Lower leg skin (tissue), 4 donors: Measurements from ENCODE around the gene NTHL1. TPM values are rescaled to one million over a fixed set of nuclear protein-coding genes. Genes with fewer than 3 reads are reported as not detected.
A peak's percentile ranks its signal among the peaks of the same experiment; 100 is the strongest.

Experiments
- DNase-seq, 2 donors: peaks; one replicate each; pipeline ENCODE4 v3.0.0-alpha.2; 2019; ENCODE audit warnings: low spot score in 2 of 2
- H3K4me3 ChIP-seq: fragments of 200-600 bp; sonication (generic); 2 replicates; pipeline ENCODE4 v1.5.1; 2017; ENCODE audit warnings: mild to moderate bottlenecking, low read depth; ENCODE audit not compliant: poor library complexity, severe bottlenecking
- POLR2A ChIP-seq, 2 donors: fragments of 450-650 bp; IDR thresholded peaks; one replicate each; pipeline ENCODE4 v1.6.1; 2016 to 2017; ENCODE audit warnings: antibody characterized with exemption in 2 of 2, mild to moderate bottlenecking in 1 of 2, moderate library complexity in 1 of 2
- WGBS, 2 donors: methylation state at CpG; one replicate each; pipeline ENCODE4 v1.1.5; 2018; 5-methylcytosine and 5-hydroxymethylcytosine counted together
- intact Hi-C: fragments of 100-400 bp; cut with DNase I; formaldehyde crosslinking; loops from one replicate; pipeline ENCODE4 v1.15.0; 2023; ENCODE audit warnings: low total_unique reads
- total RNA-seq, 4 donors: library from RNA; depleted of rRNA; stranded (reverse); fragments of >200 nt; gene quantifications; one replicate each; pipeline ENCODE4 v1.1.0, GENCODE V29; 2016
- TF ChIP-seq, protein P1 (sequence below), 3 donors: fragments of 450-650 bp; IDR thresholded peaks; one replicate each; pipeline ENCODE4 v1.5.1; 2016; ENCODE audit warnings: antibody characterized with exemption in 3 of 3, mild to moderate bottlenecking in 3 of 3, moderate library complexity in 2 of 3

The NTHL1 gene
- total RNA-seq, 4 donors from 2014 or later, result 5.8 to 29.9 (median 21.5) TPM

DNA sequence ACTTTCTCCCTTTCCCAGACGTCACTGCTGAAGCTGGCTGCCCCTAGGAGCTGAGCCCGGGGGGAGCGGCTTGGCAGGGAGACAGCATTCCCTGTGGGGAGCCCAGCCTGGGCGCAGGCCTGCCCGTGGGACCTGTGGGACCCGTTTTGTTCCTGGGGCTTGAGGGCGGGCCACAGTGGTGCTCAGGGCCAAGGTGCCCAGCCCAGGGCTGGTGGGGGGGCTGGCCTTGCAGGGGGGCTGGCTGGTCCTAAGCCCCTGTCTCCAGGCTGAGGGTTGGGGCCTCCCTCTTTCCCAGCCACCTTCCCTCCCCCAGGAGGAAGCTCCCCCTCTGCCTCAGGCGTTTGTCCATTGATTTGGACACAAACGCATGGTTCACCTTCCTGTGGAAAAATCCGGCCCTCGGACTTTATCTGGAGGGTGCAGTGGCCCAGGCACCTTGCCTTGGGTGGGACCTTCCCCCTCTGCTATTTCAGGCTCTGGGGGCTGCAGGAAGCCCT, 16.5 kb downstream of the NTHL1 start:
- H3K4me3 ChIP-seq, result no peak overlapping the region
- DNase-seq, result no peak
- no peak for TF ChIP-seq POLR2A (IDR thresholded peaks at IDR 0.05)
- TF ChIP-seq, protein P1, sequence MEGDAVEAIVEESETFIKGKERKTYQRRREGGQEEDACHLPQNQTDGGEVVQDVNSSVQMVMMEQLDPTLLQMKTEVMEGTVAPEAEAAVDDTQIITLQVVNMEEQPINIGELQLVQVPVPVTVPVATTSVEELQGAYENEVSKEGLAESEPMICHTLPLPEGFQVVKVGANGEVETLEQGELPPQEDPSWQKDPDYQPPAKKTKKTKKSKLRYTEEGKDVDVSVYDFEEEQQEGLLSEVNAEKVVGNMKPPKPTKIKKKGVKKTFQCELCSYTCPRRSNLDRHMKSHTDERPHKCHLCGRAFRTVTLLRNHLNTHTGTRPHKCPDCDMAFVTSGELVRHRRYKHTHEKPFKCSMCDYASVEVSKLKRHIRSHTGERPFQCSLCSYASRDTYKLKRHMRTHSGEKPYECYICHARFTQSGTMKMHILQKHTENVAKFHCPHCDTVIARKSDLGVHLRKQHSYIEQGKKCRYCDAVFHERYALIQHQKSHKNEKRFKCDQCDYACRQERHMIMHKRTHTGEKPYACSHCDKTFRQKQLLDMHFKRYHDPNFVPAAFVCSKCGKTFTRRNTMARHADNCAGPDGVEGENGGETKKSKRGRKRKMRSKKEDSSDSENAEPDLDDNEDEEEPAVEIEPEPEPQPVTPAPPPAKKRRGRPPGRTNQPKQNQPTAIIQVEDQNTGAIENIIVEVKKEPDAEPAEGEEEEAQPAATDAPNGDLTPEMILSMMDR (IDR thresholded peaks at IDR 0.05), result no peak
- 53 to 69% methylated on average over 9 to 11 of the region's 11 CpGs for WGBS, 2 donors
- intact Hi-C loops, result loop anchor here (10.0 kb wide), 1 partner anchor 54 kb away; no protein-coding TSS in a partner anchor

DNA sequence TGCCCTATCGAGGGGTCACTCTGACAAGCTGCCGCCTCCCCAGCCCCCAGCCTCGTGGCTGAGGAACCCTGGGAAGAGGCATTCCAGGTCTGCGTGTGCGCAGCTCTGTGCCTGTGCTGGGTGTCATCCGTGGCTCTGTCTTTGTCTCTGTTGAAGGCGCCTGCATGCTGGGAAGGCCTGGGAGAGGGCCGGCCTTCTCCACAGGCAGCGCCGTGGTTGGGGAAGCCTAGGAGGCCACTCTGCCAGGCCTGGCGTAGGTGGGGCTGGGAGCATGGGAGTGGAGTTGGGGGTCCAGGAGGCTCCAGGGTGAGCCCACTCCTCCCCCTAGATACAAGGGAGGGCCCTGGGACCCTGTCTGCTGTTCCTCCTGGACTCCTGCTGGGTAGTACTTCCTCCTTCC, 17.6 kb downstream of the NTHL1 start:
- WGBS, 2 donors, result 87 to 97% methylated on average over 7 to 10 of the region's 11 CpGs

DNA sequence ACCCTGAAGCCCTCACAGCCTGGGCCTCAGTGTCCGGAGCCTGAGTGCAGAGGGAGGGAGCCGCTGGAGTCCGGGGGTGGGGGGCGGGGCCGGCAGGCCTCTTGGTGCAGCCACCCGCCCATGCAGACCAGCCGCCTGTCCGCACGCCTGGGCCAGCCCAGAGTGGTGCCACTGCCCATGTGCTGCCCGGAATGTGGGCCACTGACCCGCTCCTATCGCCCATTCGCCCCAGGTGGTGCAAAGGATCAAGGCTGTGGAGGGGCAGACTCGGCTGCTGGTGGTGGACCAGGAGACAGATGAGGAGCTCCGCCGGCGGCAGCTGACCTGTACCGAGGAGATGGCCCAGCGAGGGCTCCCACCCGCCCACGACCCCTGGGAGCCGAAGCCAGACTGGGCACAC, 18.3 kb downstream of the NTHL1 start:
- intact Hi-C loops, result no loop called here
- H3K4me3 ChIP-seq, result no peak overlapping the region
- 85 to 86% methylated on average over 5 to 18 of the region's 22 CpGs for WGBS, 2 donors
- TF ChIP-seq, protein P1 (IDR thresholded peaks at IDR 0.05), result no peak
- TF ChIP-seq POLR2A (IDR thresholded peaks at IDR 0.05), result no peak
- DNase-seq, result no peak

More for the DNA sequence above, 17.6 kb downstream of the NTHL1 start:
- DNase-seq, result no peak
- TF ChIP-seq, protein P1 (IDR thresholded peaks at IDR 0.05), result no peak
- TF ChIP-seq POLR2A (IDR thresholded peaks at IDR 0.05), result no peak
- intact Hi-C loops, result loop anchor here (10.0 kb wide), 1 partner anchor 55 kb away; no protein-coding TSS in a partner anchor
- H3K4me3 ChIP-seq, result no peak overlapping the region

DNA sequence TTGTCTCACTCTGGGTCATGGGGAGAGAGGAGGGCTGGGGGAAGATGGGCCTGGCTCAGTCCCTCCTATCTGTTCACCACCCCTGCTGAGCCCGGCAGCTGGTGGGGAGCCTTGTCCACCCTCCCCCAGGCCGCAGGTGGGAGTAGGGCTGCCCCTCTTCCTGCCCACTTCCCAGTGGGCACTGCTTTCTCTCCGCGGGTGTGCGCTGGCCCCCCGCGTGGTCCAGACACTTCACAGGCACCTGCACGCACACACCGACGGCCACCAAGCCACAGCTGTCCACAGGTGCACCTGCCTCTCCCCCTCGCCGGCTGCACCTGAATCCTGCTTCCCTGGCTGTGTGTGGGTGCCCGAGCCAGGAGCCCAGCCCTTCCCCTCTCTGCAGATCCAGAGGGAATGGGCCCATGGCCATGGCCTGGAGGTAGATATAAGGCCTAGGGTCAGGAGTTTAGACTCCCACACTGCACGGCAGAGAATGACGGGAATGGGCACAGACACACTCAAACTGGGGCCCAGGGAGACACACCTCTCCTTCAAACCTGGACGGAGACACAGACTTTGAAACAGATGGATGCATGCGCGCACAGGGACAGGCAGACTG, 18.9 kb downstream of the NTHL1 start:
- 77 to 86% methylated on average over 10 to 18 of the region's 18 CpGs for WGBS, 2 donors
- TF ChIP-seq POLR2A (IDR thresholded peaks at IDR 0.05), result no peak
- intact Hi-C loops, result no loop called here
- DNase-seq, result no peak
- no peak overlapping the region for H3K4me3 ChIP-seq

DNA sequence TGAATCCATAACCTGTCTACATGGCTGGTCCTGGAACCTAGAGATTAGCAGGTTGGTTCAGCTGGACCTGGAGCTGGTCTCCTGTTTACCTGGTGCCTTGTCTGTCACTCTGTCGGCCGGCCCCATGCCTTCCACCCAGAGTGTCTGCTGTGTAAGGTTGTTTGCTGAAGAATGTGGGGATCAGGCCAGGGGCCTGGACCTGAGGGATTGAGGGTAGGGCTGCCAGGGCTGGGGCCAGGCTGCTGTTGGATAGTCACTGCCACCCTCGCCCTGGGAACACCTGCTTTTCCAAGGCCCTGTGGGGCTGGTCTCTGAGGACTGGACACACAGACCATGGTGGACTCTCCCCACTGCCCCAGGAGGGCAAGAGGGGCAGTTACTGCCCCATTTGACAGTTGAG, 19.5 kb downstream of the NTHL1 start:
- no peak for DNase-seq
- intact Hi-C loops, result no loop called here
- 83 to 87% methylated on average over 3 of the region's 3 CpGs for WGBS, 2 donors
- TF ChIP-seq, protein P1 (IDR thresholded peaks at IDR 0.05), result no peak
- TF ChIP-seq POLR2A (IDR thresholded peaks at IDR 0.05), result no peak
- H3K4me3 ChIP-seq, result no peak overlapping the region

DNA sequence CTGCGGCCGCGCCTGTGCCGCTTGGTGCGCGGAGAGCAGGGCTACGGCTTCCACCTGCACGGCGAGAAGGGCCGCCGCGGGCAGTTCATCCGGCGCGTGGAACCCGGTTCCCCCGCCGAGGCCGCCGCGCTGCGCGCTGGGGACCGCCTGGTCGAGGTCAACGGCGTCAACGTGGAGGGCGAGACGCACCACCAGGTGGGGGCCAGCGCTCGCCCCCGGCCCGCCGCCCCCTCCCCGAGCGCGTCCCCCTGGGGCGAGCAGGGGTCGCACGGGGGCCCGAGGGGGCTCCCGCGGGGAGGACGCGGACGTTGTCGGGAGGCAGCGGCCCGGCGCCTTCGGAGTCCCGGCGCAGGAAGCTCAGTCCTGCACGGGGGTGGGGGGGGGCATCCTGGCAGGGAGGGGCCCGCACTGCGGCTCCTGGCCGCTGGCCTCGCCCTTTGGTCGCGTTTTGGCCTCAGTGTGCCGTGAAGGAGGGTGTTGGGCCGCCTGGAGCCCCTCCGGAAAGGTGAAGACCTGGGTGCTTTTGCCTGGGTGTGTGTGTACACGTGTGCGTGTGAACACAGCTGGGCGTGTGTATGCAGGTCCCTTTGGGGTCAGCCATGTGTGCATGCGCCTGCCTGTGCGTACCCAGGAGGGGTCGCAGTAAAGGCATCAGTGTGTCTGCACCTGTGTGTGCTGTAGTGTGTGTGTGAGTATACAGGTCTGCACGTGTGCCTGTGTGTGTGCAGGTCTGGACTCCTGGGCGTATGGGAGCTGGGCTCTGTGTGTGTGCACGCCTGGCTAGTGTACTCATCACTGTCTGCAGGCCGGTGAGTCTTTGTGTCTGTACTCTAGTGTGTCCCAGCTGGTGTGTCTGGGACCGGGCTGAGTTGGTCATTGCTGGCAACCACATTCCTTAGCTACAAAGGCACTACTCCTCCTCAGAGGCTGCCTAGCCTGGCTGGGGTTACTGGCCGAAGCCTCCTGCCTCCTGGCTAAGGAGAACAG, 20.3 kb downstream of the NTHL1 start:
- WGBS, 2 donors, result 9 to 15% methylated on average over 14 to 27 of the region's 76 CpGs
- no peak for TF ChIP-seq POLR2A (IDR thresholded peaks at IDR 0.05)
- TF ChIP-seq, protein P1 (IDR thresholded peaks at IDR 0.05), result no peak
- intact Hi-C loops, result no loop called here
- peak overlapping the region; percentile 31 for H3K4me3 ChIP-seq
- no peak for DNase-seq
